Middle frontal gyrus (tissue), 1 donor: ENCODE measurements around the gene TENM3.

Source experiments
- DNase-seq: peaks from one replicate; pipeline ENCODE4 v3.0.0-alpha.2; 2015; ENCODE audit warnings: low spot score; ENCODE audit errors: extremely low spot score

Gene TENM3

DNA sequence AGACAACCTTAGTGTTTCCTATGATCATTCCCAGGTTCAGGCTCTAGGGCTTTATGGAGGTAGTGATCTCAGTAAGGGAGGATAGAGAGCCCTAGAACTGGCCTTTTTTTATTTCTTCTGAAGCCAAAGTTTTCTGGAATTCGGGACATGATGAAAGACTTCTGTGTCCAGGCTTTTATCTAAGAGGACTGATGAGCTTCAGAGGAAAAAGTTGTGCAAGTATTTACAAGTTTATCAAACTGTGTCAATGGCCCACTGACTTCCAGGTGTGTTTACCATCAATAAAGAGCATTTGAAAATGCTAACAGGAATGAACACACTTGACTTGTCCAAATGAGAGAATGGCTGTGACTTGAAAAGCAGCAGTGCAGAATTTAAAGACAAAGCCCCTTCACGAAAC is 419.3 kb downstream of the TENM3 start:
- DNase-seq: no peak

- no peak for DNase-seq
Observed at GRCh38 chr4:182671231-182671630, 428.0 kb downstream of the TENM3 start.

GRCh38 chr4:182671749-182672148 is 428.5 kb downstream of the TENM3 start:
- no peak for DNase-seq

GRCh38 chr4:182678590-182678989 is 435.4 kb downstream of the TENM3 start:
- DNase-seq: no peak

DNA sequence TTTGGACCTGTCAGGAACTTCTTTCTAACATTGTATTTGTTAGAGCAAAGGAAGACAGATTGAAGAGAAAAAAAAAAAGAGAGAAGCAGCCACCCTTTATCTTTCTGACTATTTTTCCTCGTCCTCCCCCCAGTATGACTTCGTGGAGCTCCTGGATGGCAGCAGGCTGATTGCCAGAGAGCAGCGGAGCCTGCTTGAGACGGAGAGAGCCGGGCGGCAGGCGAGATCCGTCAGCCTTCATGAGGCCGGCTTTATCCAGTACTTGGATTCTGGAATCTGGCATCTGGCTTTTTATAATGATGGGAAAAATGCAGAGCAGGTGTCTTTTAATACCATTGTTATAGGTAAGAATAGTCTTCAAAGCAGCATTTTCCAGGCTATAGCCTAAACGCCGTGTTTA is 436.3 kb downstream of the TENM3 start:
- DNase-seq: no peak

- no peak for DNase-seq
Observed at GRCh38 chr4:182680234-182680653, 437.0 kb downstream of the TENM3 start.

DNA sequence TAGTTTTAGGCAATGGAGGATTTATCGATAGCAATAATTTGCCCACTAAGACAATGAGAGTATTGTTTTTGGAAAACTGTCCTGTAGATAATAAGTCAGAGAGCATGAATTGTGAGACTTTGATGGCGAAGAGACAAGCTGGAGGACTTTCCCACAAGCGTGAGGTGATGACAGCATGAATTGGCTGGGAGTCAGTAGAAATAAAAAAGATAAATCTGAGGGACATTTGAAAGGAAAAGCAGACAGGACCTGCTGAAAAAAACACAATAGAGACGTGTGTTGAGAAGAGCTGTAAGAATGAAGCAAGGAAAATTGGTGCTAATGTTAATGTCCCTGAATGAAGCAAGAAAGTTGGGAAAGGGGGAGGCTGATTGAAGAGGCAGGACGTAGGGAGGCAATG is 440.5 kb downstream of the TENM3 start:
- no peak for DNase-seq

DNA sequence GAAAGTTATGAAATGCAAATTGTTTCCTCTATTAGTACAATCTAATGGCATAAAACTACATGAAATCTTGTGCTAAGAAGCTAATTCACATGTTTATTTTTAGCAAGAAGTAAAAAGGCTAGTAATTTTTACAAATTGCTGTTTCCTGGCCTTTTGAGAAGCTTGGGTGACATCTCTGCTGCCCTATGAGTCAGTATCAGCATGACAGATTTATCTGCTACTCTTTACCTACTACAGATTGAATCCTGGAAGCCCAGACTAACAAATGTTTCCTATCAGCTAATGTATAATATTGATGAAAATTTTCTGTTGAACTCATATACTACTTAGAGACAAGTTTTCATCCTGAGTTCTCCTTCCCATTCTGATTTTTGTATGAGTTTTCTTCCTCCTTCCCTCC is 441.6 kb downstream of the TENM3 start:
- no peak for DNase-seq

DNA sequence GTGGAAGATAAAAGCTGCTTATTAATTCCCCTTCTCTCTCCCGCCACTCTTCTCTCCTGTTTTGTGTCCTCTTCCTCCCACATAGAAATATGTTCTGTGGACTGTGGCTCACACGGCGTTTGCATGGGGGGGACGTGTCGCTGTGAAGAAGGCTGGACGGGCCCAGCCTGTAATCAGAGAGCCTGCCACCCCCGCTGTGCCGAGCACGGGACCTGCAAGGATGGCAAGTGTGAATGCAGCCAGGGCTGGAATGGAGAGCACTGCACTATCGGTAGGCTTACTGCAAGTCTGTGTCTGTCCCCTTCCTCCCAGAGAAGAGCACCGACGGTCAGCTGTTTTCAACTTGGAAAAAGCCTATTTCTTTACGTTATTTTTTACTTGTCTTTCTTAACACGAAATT is 444.9 kb downstream of the TENM3 start:
- DNase-seq: no peak

DNA sequence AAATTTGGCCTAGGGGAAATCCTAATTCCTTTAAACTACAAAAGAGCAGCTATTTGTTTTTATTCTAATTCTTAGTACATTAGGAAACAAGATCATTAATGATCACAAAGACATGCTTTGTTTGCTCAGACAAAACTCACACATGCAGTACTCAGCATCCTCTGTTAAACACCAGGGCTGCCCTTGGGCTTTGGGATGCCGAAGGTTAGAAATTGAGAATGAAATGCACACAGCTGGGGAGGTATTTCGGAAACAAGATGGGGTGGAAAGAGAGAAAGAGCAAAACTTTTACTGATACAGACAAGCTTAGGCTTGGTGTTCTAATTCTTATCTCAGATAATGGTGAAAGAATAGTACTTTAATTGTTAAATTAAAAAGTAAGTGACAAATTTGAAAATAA is 451.3 kb downstream of the TENM3 start:
- no peak for DNase-seq

- no peak for DNase-seq
Observed at GRCh38 chr4:182695009-182695408, 451.8 kb downstream of the TENM3 start.

DNA sequence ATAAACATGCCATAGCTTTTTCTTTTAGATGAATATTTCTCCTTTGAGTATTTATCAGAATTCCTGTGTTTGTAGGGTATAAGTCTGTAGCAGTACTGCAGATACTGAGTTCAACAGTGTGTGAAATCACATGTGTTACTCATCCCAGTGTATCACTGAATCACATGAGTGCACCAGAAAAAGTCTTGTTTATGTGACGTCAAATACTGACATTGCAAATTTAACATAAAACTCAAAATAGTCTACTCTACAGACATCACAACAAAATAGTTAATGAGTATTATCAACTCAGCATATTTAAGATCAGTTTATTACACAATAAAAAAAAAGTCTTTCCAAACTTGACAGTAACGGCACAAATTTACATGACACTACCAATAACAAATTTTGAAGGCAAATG is 452.6 kb downstream of the TENM3 start:
- DNase-seq: no peak

GRCh38 chr4:182697094-182697493 is 453.9 kb downstream of the TENM3 start:
- DNase-seq: no peak

DNA sequence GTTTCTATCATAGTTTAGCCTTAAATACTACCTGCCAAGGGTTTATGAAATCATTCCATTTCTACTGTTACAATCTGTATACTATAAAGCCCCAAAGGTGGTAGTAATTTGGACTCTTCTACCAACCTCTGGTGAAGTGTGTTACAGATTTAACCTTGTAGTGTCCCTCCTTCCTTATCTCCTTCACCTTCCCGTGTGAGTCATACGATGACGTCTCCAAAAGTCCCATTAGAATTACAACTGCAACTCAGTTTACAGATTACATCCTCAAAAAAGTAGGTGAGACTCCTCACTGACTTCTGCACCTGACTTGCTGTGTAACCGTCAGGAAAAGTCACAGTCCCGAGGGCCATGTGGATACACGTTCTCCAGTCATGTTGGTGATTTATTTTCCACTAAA is 455.0 kb downstream of the TENM3 start:
- DNase-seq: no peak

GRCh38 chr4:182699201-182699600 is 456.0 kb downstream of the TENM3 start:
- DNase-seq: no peak

- no peak for DNase-seq
Observed at GRCh38 chr4:182699795-182700194, 456.6 kb downstream of the TENM3 start.

DNA sequence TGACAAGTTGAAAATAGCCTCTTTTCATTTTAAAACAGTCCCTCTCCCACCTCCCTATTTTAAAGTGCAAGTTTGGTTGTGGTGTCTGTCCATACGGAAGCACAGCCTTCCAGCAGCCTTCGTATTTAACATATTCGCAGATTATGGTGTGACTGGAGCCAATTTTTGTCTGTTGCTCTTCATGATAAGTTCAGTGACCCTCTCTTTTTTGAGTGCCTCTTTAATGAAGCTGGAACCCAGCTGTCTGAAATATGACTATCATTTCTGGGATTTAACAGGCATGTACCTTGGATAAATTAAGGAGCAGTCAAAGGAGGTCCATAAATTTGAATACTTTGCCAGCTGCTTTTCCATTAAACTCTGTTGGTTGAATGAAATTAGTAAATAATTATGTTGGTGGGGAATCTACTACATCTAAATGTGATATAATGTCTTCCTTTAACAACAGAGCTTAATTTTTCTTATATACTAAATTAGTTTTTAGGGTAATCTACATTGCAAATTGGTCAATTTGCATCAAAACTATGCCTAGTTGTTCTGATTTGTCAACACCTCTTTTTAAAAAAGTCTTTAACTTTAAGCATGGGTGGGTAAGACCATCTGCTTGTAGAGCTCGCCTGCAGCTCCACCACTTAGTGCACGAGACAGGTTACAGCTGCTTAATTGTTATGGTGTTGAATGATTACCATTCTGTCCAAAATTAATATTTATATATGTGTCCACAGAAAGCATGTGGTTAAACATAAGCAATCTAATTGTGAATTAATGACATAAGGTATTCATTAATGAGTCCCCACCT is 457.4 kb downstream of the TENM3 start:
- no peak for DNase-seq

GRCh38 chr4:182704077-182704476 is 460.9 kb downstream of the TENM3 start:
- DNase-seq: no peak

- DNase-seq: no peak
Observed at GRCh38 chr4:182704948-182705347, 461.7 kb downstream of the TENM3 start.

DNA sequence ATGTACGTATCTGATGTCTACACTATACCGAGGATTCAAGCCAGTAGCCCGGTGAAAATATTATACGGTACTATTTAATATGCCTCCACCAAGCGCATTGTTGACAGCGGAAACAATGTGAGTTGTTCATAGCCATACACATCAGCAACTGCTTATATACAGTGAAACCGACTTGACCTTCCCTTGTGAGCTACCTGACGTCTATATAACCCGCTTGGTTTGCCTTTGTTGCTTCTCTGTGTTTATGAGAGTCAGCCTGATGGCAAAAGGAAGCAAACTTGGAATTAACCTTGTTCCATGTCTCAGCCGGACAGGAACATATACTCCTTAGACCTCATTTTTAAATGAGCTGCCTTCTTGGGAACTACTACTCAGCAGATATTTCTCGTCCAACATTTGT is 462.2 kb downstream of the TENM3 start:
- DNase-seq: no peak

GRCh38 chr4:182711211-182711610 is 468.0 kb downstream of the TENM3 start:
- no peak for DNase-seq

- no peak for DNase-seq
Observed at GRCh38 chr4:182715548-182715947, 472.3 kb downstream of the TENM3 start.

DNA sequence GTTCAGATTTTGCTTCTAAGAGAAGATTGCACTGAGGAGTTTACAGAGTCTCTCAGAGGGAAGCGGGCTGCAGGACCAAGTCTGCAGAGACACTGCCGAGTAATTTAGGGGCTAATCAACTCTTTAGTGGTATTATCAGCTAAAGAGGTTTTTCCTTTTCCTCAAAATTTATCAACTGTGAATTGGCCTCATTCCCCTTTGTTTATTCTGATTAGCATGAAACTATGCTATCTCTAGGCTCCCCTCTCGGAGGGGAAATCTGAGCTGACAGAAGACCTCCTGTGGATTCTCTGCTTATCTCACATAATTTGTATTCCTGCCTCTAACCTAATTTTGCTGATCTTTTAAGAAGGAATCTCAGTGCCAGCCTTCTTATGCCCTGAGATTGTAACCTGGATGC is 473.0 kb downstream of the TENM3 start:
- DNase-seq: no peak
